Measurements from ENCODE around the gene EED. TPM values are rescaled to one million over a fixed set of nuclear protein-coding genes. Genes with fewer than 3 reads are reported as not detected.

EED gene
- total RNA-seq, 1 donor from 2014 or later: 12.1 TPM

GRCh38 chr11:86208572-86208971 is 36.0 kb upstream of the EED start:
- no peak overlapping the region for H3K4me3 ChIP-seq (ENCODE audit: low read depth, low read length)
- DNase-seq (ENCODE audit: low read depth): no peak
- TF ChIP-seq CTCF (conservative IDR thresholded peaks at IDR 0.05; ENCODE audit: low read depth, low read length): no peak

GRCh38 chr11:86209806-86210657 is 34.5 kb upstream of the EED start:
- no peak for DNase-seq (ENCODE audit: low read depth)
- H3K4me3 ChIP-seq (ENCODE audit: low read depth, low read length): no peak overlapping the region
- TF ChIP-seq CTCF (conservative IDR thresholded peaks at IDR 0.05; ENCODE audit: low read depth, low read length): no peak

GRCh38 chr11:86210898-86211297 is 33.7 kb upstream of the EED start:
- H3K4me3 ChIP-seq (ENCODE audit: low read depth, low read length): no peak overlapping the region
- TF ChIP-seq CTCF (conservative IDR thresholded peaks at IDR 0.05; ENCODE audit: low read depth, low read length): no peak
- no peak for DNase-seq (ENCODE audit: low read depth)

DNA sequence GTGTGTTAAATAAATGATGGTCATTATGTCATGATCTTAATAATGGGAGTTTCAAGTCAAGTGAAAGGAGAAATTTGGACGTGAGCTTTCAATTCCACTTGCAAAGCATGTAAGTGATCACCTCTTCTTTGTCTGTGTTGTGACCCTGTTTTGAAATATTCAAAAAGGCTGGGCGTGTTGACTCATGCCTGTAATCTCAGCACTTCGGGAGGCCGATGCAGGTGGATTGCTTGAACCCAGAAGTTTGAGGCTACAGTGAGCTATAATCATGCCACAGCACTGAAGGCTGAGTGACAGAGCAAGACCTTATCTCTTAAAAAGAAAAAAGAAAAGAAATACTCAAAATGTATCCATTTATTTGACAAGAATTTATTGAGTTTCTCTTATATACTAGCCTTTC is 32.9 kb upstream of the EED start:
- no peak overlapping the region for H3K4me3 ChIP-seq (ENCODE audit: low read depth, low read length)
- TF ChIP-seq CTCF (conservative IDR thresholded peaks at IDR 0.05; ENCODE audit: low read depth, low read length): no peak
- DNase-seq (ENCODE audit: low read depth): no peak

GRCh38 chr11:86212019-86212611 is 32.4 kb upstream of the EED start:
- no peak for TF ChIP-seq CTCF (conservative IDR thresholded peaks at IDR 0.05; ENCODE audit: low read depth, low read length)
- no peak for DNase-seq (ENCODE audit: low read depth)

GRCh38 chr11:86214710-86215109 is 29.8 kb upstream of the EED start:
- peak; percentile 31 for TF ChIP-seq CTCF (conservative IDR thresholded peaks at IDR 0.05; ENCODE audit: low read depth, low read length)
- no peak overlapping the region for H3K4me3 ChIP-seq (ENCODE audit: low read depth, low read length)
- no peak for DNase-seq (ENCODE audit: low read depth)

More at GRCh38 chr11:86212019-86212611, 32.4 kb upstream of the EED start:
- H3K4me3 ChIP-seq (ENCODE audit: low read depth, low read length): no peak overlapping the region
